ENCODE data around the gene FXYD6. TPM values are rescaled to one million over a fixed set of nuclear protein-coding genes. Genes with fewer than 3 reads are reported as not detected.

Gene FXYD6
- total RNA-seq, 1 experiment from 2014 or later, result not detected

- no peak for DNase-seq (ENCODE audit: low spot score)
Measured at GRCh38 chr11:117794772-117795629, 81.5 kb downstream of the FXYD6 start.

- DNase-seq (ENCODE audit: low spot score), result no peak
Measured at GRCh38 chr11:117794135-117794534, 82.3 kb downstream of the FXYD6 start.

- no peak for DNase-seq (ENCODE audit: low spot score)
Measured at GRCh38 chr11:117793583-117793982, 82.9 kb downstream of the FXYD6 start.

- DNase-seq (ENCODE audit: low spot score), result no peak
Measured at GRCh38 chr11:117792992-117793391, 83.5 kb downstream of the FXYD6 start.

- DNase-seq (ENCODE audit: low spot score), result no peak
Measured at GRCh38 chr11:117792241-117792640, 84.2 kb downstream of the FXYD6 start.

- DNase-seq (ENCODE audit: low spot score), result no peak
Measured at GRCh38 chr11:117790279-117790678, 86.2 kb downstream of the FXYD6 start.

GRCh38 chr11:117789241-117789640 is 87.2 kb downstream of the FXYD6 start:
- no peak for DNase-seq (ENCODE audit: low spot score)

Other genes starting within 250 kb of the FXYD6 start
- gene DSCAML1, start 79.4 kb downstream of the FXYD6 start, total RNA-seq (2014; rRNA removed; shearing (Covaris generic)), result 0.31 TPM in 1 of 2 replicates, not detected in the other
- gene FXYD2, start 51.9 kb downstream of the FXYD6 start, total RNA-seq (2014; rRNA removed; shearing (Covaris generic)), result 2.4 and 6.1 TPM in 2 replicates
- 2.8 and 3.1 TPM in 2 replicates for gene TMPRSS13, start 52.7 kb upstream of the FXYD6 start, total RNA-seq (2014; rRNA removed; shearing (Covaris generic))
- 0.21 TPM in 1 of 2 replicates, not detected in the other for gene IL10RA, start 109.7 kb upstream of the FXYD6 start, total RNA-seq (2014; rRNA removed; shearing (Covaris generic))
- 152 and 157 TPM in 2 replicates for gene TMPRSS4, start 200.4 kb upstream of the FXYD6 start, total RNA-seq (2014; rRNA removed; shearing (Covaris generic))
- gene SMIM35, start 210.3 kb upstream of the FXYD6 start, total RNA-seq (2014; rRNA removed; shearing (Covaris generic)), result not detected in 2 replicates

Data from HT-29 (cell line).